GM10266 (cell line): Measurements from ENCODE around the gene MEMO1.
A peak's percentile ranks its signal among the peaks of the same experiment; 100 is the strongest.

Experiments
- DNase-seq: peaks from one replicate; pipeline ENCODE4 v3.0.0; 2012; ENCODE audit errors: extremely low spot score
- CTCF ChIP-seq: IDR thresholded peaks from 2 replicates; pipeline ENCODE4 v1.5.1; 2012; ENCODE audit warnings: mild to moderate bottlenecking, low read depth; ENCODE audit not compliant: control insufficient read depth, insufficient read depth; ENCODE audit errors: missing control alignments

MEMO1 gene

GRCh38 chr2:32012872-32013271, 2.1 kb upstream of the MEMO1 start:
- TF ChIP-seq CTCF = no peak
- no peak for DNase-seq

- TF ChIP-seq CTCF = no peak
- DNase-seq = peak; percentile 18
Measured at GRCh38 chr2:32011485-32011960, 715 bp upstream of the MEMO1 start.

GRCh38 chr2:32010280-32010669, 533 bp downstream of the MEMO1 start:
- DNase-seq = peak; percentile 52

- no peak for TF ChIP-seq CTCF
- DNase-seq = peak; percentile 51
Measured at GRCh38 chr2:32009516-32010256, 1.1 kb downstream of the MEMO1 start.

- TF ChIP-seq CTCF = no peak
- DNase-seq = peak; percentile 36
Measured at GRCh38 chr2:32008805-32009515, 1.8 kb downstream of the MEMO1 start.

GRCh38 chr2:32007121-32007391, 3.8 kb downstream of the MEMO1 start:
- no peak for DNase-seq

GRCh38 chr2:32005371-32005976, 5.3 kb downstream of the MEMO1 start:
- no peak for TF ChIP-seq CTCF
- DNase-seq = no peak

More at GRCh38 chr2:32007121-32007391, 3.8 kb downstream of the MEMO1 start:
- no peak for TF ChIP-seq CTCF
